Stimulated activated naive CD4-positive, alpha-beta T cell (primary cell): ENCODE data around the gene GPANK1.

Source experiments
- DNase-seq, 6 experiments: peaks; one replicate each; lab custom pipeline; 2025; lab: John Stamatoyannopoulos, UW

Gene GPANK1

DNA sequence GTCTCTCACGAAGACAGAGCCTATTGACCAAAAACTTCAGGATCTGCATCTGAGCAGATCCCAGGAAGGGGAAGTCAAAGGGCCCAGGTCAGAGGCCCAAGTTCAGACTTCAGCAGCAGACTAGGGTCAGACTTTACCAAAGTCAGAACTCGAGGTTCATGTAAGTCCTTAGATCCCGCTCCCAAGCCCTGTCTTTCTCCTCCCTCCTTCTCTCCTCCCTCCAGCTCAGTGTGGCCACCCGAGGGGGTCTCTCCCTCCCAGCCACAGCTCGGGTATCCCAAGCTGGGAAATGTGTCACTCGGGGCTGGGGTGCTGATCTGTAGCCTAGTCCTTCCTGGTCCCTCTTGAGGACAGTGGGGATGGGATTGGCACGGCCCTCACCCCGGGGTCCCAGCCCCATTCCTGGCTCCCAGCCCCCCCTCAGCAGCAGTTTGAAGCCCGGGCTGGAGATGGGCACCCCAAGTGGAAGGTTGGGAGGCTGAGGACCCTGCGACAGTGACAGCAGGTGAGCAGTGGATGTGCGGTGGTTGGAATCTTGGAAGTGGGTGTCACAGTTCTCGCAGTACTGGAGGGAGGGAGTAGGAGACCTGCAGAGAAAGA is 2.6 kb downstream of the GPANK1 start:
- no peak for DNase-seq

DNA sequence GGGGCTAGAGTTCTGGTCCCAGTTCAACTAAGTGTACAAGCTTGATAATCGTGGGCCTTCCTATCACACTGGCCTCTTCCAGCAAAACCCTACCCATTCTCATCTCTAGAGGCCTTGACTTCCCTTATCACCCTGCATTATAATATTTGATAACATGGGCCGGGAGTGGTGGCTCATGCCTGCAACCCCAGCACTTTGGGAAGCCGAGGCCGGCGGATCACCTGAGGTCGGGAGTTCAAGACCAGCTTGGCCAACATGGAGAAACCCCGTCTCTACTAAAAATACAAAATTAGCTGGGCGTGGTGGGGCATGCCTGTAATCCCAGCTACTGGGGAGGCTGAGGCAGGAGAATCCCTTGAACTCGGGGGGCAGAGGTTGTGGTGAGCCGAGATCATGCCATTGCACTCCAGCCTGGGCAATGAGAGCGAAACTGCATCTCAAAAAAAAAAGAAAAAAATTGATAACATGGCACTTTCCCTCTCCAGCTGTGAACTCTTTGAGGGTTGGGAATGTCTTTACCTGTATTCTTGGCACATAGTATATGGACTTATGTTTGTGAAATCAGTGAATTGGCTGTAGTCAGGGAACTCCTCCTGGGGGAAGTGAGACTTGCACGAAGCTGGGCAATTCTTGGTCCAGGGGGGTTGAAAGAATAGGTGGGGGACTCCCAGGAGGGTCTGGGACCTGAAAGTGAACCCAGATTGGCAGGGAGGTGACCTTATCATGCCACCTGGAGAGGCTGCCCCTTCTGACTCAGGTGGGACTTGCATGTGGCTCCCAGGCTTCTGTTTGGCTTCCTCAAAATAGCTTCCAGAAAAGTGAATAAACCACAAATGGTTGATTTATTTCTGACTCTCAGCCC is 3.3 kb downstream of the GPANK1 start:
- no peak for DNase-seq

DNA sequence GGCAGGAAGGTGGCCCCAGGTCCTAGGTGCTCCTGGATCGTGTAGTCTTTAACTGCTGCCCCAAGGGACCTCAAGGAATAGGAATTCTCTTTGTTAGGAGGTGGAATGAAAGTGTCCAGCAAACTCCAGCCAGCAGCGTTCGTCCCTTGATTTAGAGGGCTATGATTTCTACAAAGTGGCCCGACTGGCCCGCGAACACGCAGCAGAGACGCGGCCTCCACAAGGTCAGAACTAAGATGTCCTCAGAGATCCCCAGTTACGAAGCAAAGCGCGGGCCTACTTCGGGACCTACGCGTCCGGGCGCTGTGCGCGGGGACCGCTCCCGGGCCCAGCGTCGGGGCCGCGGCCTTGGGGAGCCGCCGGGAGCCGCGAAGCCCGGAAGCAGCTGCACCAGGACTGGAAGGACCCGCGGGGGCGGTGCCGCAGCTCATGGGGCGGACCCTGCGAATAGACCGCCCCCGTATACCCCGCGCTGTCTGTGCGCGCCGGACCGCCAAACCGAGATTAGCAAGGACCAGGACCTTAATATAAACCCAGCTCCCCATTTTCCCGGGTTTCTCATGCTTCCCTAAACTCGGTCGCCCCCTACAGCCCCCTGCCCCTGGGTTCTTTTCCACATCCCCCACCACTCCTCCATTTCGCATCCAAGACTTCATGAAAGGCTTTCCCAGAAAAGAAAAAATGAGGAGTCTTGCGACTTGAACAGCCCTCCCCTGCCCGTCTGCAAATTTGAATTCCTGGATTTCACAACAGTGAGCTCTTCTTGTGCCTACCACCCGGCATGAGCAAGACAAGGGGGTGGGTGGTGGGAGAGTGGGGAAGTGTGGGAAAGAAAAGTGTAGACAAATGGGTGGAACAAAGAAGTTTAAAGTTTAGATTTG is 4.2 kb downstream of the GPANK1 start, which contains the start of gene C6orf47:
TSS of gene C6orf47 (minus strand) at position 398 of the 881 bp plus-strand sequence. CDS start 831 bp downstream, outside the sequence.
- peak; percentile 25 to 70 (median 61) for DNase-seq

GRCh38 chr6:31659649-31660380 is 5.0 kb downstream of the GPANK1 start:
- DNase-seq = peak in 3 of 6 experiments; percentile 35 to 37 (median 37)

DNA sequence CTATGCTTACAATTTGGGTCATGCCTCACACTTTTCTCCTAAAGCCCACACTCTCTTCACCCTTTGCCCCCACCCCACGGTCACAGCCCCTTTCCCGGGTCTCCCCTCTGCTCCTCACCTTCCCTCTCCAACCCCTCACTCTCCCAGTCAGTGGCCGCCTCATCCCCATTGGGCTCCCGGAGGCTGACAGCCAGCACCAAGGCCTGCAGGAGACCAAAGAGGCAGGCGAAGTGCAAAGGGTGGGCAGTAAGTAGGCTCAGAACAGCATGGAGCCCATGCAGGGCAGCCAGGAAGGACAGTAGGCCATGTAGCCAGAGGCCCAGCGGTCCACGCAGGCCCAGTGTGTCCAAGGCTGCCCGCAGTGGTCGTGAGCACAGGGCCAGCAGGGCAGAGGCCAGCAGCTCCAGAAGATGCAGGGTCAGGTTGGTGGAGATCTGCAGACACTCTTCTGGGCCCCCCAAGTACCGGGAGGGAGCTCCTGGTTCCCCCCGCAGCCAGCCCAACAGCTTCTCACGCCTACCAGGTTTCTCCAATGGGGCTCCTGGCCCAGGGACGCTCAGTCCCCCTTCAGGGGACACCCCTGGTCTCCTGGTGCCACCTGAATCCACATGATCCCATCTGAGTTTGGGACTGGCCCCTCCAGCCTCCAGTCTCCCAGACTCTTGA is 5.7 kb downstream of the GPANK1 start:
- no peak for DNase-seq

- no peak for DNase-seq
Measured at GRCh38 chr6:31658158-31658688, 6.6 kb downstream of the GPANK1 start.

DNA sequence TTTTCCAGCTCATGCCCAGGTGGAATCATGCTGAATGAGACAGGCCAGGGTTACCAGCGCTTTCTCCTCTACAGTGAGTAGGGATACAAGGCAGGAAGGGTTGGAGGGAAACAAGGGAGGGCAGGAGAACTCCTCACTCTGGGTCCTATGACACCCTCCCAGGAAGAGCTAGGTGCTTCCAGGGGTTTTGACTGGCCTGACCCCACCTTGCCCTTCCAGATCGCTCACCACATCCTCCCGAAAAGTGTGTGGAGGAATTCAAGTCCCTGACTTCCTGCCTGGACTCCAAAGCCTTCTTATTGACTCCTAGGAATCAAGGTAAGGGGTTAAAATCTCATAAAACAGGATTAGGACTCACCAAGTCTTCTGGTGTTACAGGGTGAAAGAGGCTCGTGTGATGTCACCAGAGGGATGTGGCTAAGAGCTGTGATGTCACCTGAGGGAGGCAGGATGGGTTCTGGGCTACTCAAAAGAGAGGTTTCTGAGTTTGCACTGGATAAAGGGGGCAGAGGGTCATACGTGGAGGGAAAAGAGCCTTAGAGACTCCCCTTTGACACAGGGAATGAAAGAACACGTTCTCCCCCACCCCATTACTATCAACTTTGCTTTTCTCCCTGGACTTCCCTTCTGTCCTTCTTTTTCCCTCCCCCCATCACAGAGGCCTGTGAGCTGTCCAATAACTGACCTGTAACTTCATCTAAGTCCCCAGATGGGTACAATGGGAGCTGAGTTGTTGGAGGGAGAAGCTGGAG is 7.2 kb downstream of the GPANK1 start:
- DNase-seq = peak in 2 of 6 experiments; percentile 6 to 9

DNA sequence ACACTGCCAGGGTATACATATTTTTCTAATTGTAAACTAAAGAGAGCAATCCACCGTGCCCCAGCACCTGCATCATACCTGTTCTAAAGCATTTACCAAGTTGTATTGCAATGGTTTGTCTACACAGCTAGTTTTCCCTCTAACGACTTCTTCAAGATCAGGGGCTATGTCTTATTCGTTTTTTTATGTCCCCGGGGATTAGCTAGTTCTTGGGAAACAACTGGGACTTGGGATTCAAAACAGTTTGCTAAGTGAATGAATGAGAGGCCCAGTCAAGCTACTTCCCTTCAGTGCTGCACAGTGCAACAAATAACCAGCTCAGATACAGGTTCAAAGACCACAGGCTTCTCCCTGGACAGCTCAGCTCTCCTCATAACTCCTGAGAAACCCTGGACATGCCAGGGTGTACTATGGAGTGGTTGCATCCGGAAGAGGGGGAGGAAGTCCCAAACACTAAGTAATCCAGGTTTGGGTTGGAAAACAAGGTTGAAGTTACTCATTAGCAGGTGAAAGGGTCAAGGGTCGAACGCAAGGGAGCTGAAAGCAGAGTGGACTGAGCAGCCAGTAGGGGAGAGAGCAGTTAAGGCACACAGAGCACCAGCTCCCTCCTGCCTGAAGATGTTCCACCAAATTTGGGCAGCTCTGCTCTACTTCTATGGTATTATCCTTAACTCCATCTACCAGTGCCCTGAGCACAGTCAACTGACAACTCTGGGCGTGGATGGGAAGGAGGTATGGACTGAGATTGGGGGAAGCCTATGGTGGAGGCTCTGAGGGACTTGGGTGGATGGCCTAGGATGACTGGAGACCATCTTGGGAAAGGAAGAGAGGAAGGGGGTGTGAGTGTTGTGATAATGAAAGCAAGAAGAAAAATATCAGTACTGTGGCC is 9.2 kb downstream of the GPANK1 start, which contains the start of gene APOM:
TSS of gene APOM (plus strand) at position 546 of the 889 bp plus-strand sequence. CDS start at position 619, 73 bp downstream.
- DNase-seq = no peak

- no peak for DNase-seq
Measured at GRCh38 chr6:31654574-31655348, 10.0 kb downstream of the GPANK1 start.

GRCh38 chr6:31652925-31653724 is 11.7 kb downstream of the GPANK1 start:
- DNase-seq = peak in 2 of 6 experiments; percentile 86 to 87

DNA sequence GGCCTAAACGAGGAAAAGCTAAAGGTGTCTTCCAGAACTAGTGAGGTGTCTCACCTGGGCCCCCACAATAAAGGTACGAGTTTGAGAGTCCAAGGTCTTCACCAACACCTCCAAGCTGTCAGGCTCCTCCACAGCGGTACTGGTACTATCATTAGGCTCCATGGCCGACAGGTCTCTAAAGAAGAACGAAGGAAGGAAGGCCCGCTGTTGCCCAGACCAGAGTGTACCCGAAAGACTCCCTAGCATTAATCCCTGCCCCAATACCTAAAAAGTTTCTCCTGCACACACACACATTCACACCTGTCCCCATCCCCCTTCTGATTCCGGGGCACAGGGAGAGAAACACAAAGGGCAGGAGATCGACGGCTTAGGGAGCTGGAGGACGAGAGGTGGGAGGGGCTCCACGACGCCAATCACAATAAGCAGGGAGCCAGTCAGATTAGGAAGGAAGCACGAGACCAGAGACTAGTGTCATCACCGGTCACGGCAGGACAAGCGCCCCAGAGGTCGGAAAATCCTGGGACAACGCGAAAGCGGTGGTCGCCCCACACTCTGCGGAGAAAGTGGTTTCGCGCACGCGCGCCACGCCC is 13.1 kb downstream of the GPANK1 start:
- DNase-seq = no peak

DNA sequence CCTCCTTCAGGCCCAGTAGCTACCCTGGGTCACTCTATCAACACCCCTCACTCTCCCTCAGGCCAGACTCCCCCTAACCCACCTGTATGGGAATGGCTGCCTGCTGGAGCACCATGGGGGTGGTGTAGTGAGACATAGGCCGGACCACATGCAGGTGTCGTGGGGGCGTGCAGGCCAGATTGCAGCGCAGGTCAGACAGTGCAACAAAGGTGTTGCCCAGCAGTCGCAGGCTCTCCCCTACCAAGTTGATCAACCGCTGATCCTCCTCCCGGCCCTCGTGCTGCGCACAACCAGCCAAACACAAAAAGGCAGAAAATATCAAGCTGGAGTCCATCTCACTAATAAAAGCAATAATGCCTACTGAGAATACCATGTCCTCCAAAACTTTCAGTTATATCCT is 19.5 kb downstream of the GPANK1 start:
- DNase-seq = no peak

DNA sequence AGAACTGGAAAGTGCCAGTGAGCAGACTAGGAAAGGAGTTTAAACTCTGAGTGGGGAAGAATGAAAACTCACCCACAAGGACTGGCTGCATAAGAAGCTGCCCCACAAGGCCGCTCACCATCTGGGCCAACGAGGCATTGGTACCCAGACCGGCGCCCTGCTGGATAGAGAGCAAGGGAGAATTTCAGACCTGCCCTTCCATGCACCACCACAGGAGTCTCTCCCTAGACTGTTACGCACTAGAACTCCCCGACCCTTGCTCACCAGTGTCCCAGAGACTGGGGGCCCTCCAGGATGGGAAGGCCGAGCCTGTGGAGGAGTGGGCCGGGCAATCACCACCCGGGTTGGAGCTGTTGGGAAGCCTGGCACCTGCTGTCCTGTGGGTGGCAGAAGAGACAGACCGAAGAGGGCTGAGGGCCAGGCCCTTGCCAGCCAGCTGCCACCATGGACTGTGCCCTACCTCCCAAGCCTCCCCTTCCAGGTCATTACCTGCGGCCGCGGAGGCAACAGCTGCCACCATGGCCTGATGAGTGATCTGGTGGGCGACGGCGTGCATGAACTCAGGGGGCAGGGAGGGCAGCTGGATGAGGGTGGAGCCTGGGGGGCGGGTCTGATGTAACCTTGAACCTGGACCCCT is 20.9 kb downstream of the GPANK1 start:
- no peak for DNase-seq

GRCh38 chr6:31642798-31643570 is 21.8 kb downstream of the GPANK1 start:
- DNase-seq = no peak

GRCh38 chr6:31641370-31641769 is 23.4 kb downstream of the GPANK1 start:
- DNase-seq = no peak
